MM.1S (cell line): Measurements from ENCODE around the gene EFCAB12.

Experiments used
- EZH2phosphoT487 ChIP-seq: fragments of 300-600 bp; sonication (generic); IDR thresholded peaks from 2 replicates; pipeline ENCODE4 v1.6.1; 2018; ENCODE audit warnings: antibody characterized with exemption, low read length
- TF ChIP-seq, protein P1 (sequence below): fragments of 300-600 bp; sonication (generic); IDR thresholded peaks from 2 replicates; pipeline ENCODE4 v1.5.1; 2016; ENCODE audit warnings: antibody characterized with exemption, low read length, mixed read lengths

DNA sequence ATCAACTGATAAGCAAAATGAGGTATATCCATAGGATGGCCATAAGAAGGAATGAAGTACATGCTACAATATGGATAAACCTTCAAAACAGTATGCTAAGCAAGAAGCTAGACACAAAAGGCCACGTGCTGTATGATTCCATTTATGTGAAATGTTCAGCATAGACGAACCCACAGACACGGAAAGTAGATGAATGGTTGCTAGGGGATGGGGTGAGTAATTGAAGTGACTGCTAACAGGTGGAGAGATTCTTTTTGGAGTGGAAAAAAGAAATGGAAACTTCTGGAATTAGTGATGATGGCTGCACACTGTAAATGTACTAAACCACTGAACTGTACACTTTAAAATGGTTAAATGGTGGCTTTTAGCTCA, 630 bp upstream of the EFCAB12 start:
- TF ChIP-seq EZH2phosphoT487 = no peak
- TF ChIP-seq, protein P1, sequence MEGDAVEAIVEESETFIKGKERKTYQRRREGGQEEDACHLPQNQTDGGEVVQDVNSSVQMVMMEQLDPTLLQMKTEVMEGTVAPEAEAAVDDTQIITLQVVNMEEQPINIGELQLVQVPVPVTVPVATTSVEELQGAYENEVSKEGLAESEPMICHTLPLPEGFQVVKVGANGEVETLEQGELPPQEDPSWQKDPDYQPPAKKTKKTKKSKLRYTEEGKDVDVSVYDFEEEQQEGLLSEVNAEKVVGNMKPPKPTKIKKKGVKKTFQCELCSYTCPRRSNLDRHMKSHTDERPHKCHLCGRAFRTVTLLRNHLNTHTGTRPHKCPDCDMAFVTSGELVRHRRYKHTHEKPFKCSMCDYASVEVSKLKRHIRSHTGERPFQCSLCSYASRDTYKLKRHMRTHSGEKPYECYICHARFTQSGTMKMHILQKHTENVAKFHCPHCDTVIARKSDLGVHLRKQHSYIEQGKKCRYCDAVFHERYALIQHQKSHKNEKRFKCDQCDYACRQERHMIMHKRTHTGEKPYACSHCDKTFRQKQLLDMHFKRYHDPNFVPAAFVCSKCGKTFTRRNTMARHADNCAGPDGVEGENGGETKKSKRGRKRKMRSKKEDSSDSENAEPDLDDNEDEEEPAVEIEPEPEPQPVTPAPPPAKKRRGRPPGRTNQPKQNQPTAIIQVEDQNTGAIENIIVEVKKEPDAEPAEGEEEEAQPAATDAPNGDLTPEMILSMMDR = no peak
